ENCODE data around the gene NELL2.

NELL2 gene

GRCh38 chr12:44672042-44672441 is 204.1 kb downstream of the NELL2 start:
- no peak overlapping the region for H3K27ac Mint-ChIP-seq
- H3K4me3 Mint-ChIP-seq = no peak overlapping the region
- no peaks in the 10 kb centered on the region for H3K27me3 Mint-ChIP-seq
- H3K4me1 Mint-ChIP-seq = no peaks in the 10 kb centered on the region
- DNase-seq (no peak), ATAC-seq (replicated peaks) (peak in 1 of 2 donors; percentile 12)
- no peaks in the 10 kb centered on the region for H3K36me3 Mint-ChIP-seq
- peaks cover 11 to 20% of the 10 kb centered on the region in 2 donors for H3K9me3 Mint-ChIP-seq

- Mint-ChIP-seq H3K27ac (no peak overlapping the region), H3K9me3 (peaks cover 11 to 20% of the 10 kb centered on the region in 2 donors), H3K36me3 (no peaks in the 10 kb centered on the region), H3K4me3 (no peak overlapping the region), H3K27me3 (no peaks in the 10 kb centered on the region), H3K4me1 (no peaks in the 10 kb centered on the region)
- no peak for ATAC-seq (replicated peaks)
- DNase-seq = no peak
These were observed 207.7 kb downstream of the NELL2 start for GRCh38 chr12:44668443-44668842.

GRCh38 chr12:44667461-44667860 is 208.7 kb downstream of the NELL2 start:
- ATAC-seq (replicated peaks) = no peak

GRCh38 chr12:44663291-44663690 is 212.8 kb downstream of the NELL2 start:
- Mint-ChIP-seq H3K36me3 (no peaks in the 10 kb centered on the region), H3K27me3 (no peaks in the 10 kb centered on the region), H3K9me3 (peaks cover 0 to 2% of the 10 kb centered on the region in 2 donors), H3K4me3 (no peak overlapping the region), H3K27ac (no peak overlapping the region), H3K4me1 (no peaks in the 10 kb centered on the region)
- ATAC-seq (replicated peaks) = no peak
- DNase-seq = no peak

More at GRCh38 chr12:44667461-44667860, 208.7 kb downstream of the NELL2 start:
- H3K27me3 Mint-ChIP-seq = no peaks in the 10 kb centered on the region
- H3K4me1 Mint-ChIP-seq = no peaks in the 10 kb centered on the region
- no peak overlapping the region for H3K27ac Mint-ChIP-seq
- no peak for DNase-seq
- H3K9me3 Mint-ChIP-seq = peaks cover 11 to 20% of the 10 kb centered on the region in 2 donors
- H3K4me3 Mint-ChIP-seq = no peak overlapping the region
- no peaks in the 10 kb centered on the region for H3K36me3 Mint-ChIP-seq

GRCh38 chr12:44655846-44656245 is 220.3 kb downstream of the NELL2 start:
- Mint-ChIP-seq H3K4me1 (no peaks in the 10 kb centered on the region), H3K27me3 (no peaks in the 10 kb centered on the region), H3K36me3 (no peaks in the 10 kb centered on the region), H3K9me3 (peaks cover 0 to 2% of the 10 kb centered on the region in 2 donors), H3K4me3 (no peak overlapping the region), H3K27ac (no peak overlapping the region)
- DNase-seq = no peak
- ATAC-seq (replicated peaks) = no peak

- H3K9me3 Mint-ChIP-seq = peaks cover 0 to 2% of the 10 kb centered on the region in 2 donors
- no peak overlapping the region for H3K4me3 Mint-ChIP-seq
- DNase-seq = no peak
- H3K27me3 Mint-ChIP-seq = no peaks in the 10 kb centered on the region
- H3K4me1 Mint-ChIP-seq = no peaks in the 10 kb centered on the region
- no peak overlapping the region for H3K27ac Mint-ChIP-seq
- ATAC-seq (replicated peaks) = no peak
- no peaks in the 10 kb centered on the region for H3K36me3 Mint-ChIP-seq
These were observed 221.2 kb downstream of the NELL2 start for GRCh38 chr12:44654646-44655639.

- Mint-ChIP-seq H3K27ac (no peak overlapping the region), H3K27me3 (no peaks in the 10 kb centered on the region), H3K4me1 (no peaks in the 10 kb centered on the region), H3K9me3 (no peaks in the 10 kb centered on the region), H3K36me3 (no peaks in the 10 kb centered on the region), H3K4me3 (no peak overlapping the region)
- no peak for ATAC-seq (replicated peaks)
- DNase-seq = no peak
These were observed 222.1 kb downstream of the NELL2 start for GRCh38 chr12:44653861-44654527.

GRCh38 chr12:44649693-44650092 is 226.4 kb downstream of the NELL2 start:
- Mint-ChIP-seq H3K4me3 (no peak overlapping the region), H3K27me3 (no peaks in the 10 kb centered on the region)

GRCh38 chr12:44647917-44648690 is 228.0 kb downstream of the NELL2 start:
- DNase-seq (no peak), ATAC-seq (replicated peaks) (no peak)
- H3K27ac Mint-ChIP-seq = no peak overlapping the region
- no peaks in the 10 kb centered on the region for H3K9me3 Mint-ChIP-seq
- no peaks in the 10 kb centered on the region for H3K36me3 Mint-ChIP-seq
- no peaks in the 10 kb centered on the region for H3K4me1 Mint-ChIP-seq
- H3K27me3 Mint-ChIP-seq = no peaks in the 10 kb centered on the region
- H3K4me3 Mint-ChIP-seq = no peak overlapping the region

More at GRCh38 chr12:44649693-44650092, 226.4 kb downstream of the NELL2 start:
- no peaks in the 10 kb centered on the region for H3K4me1 Mint-ChIP-seq
- no peaks in the 10 kb centered on the region for H3K9me3 Mint-ChIP-seq
- H3K27ac Mint-ChIP-seq = no peak overlapping the region
- no peak for DNase-seq
- no peaks in the 10 kb centered on the region for H3K36me3 Mint-ChIP-seq
- ATAC-seq (replicated peaks) = no peak

- Mint-ChIP-seq H3K4me1 (no peaks in the 10 kb centered on the region), H3K9me3 (peaks cover 0 to 5% of the 10 kb centered on the region in 2 donors), H3K4me3 (no peak overlapping the region), H3K36me3 (no peaks in the 10 kb centered on the region), H3K27me3 (no peaks in the 10 kb centered on the region), H3K27ac (no peak overlapping the region)
- DNase-seq = no peak
- ATAC-seq (replicated peaks) = no peak
These were observed 235.5 kb downstream of the NELL2 start for GRCh38 chr12:44640427-44641190.

GRCh38 chr12:44637875-44638274 is 238.2 kb downstream of the NELL2 start:
- H3K4me1 Mint-ChIP-seq = no peaks in the 10 kb centered on the region
- no peak overlapping the region for H3K27ac Mint-ChIP-seq

GRCh38 chr12:44628180-44628579 is 247.9 kb downstream of the NELL2 start:
- no peak for ATAC-seq (replicated peaks)
- Mint-ChIP-seq H3K27ac (no peak overlapping the region), H3K4me3 (no peak overlapping the region), H3K9me3 (no peaks in the 10 kb centered on the region), H3K36me3 (no peaks in the 10 kb centered on the region), H3K4me1 (no peaks in the 10 kb centered on the region), H3K27me3 (no peaks in the 10 kb centered on the region)
- DNase-seq = no peak

More at GRCh38 chr12:44637875-44638274, 238.2 kb downstream of the NELL2 start:
- no peak for ATAC-seq (replicated peaks)
- no peak for DNase-seq
- H3K9me3 Mint-ChIP-seq = peaks cover 0 to 5% of the 10 kb centered on the region in 2 donors
- H3K4me3 Mint-ChIP-seq = no peak overlapping the region
- no peaks in the 10 kb centered on the region for H3K36me3 Mint-ChIP-seq
- H3K27me3 Mint-ChIP-seq = no peaks in the 10 kb centered on the region

- Mint-ChIP-seq H3K9me3 (no peaks in the 10 kb centered on the region), H3K4me1 (no peaks in the 10 kb centered on the region), H3K27ac (no peak overlapping the region), H3K36me3 (no peaks in the 10 kb centered on the region), H3K27me3 (no peaks in the 10 kb centered on the region), H3K4me3 (no peak overlapping the region)
- no peak for ATAC-seq (replicated peaks)
- no peak for DNase-seq
These were observed 248.5 kb downstream of the NELL2 start for GRCh38 chr12:44627387-44628166.
